Islet precursor cell (in vitro differentiated cells): ENCODE results near the gene SLC35F1.

Experiments
- DNase-seq: peaks from one replicate; pipeline ENCODE4 v3.0.0-alpha.2; 2018

Gene SLC35F1

GRCh38 chr6:118319894-118320649, 413.0 kb downstream of the SLC35F1 start:
- DNase-seq = no peak

- no peak for DNase-seq
These were observed 413.6 kb downstream of the SLC35F1 start for GRCh38 chr6:118320652-118321051.

GRCh38 chr6:118324116-118324515, 417.1 kb downstream of the SLC35F1 start:
- DNase-seq = peak; percentile 74

GRCh38 chr6:118325220-118325860, 418.3 kb downstream of the SLC35F1 start:
- peak; percentile 74 for DNase-seq

GRCh38 chr6:118326712-118327111, 419.6 kb downstream of the SLC35F1 start:
- DNase-seq = no peak

- DNase-seq = no peak
These were observed 420.2 kb downstream of the SLC35F1 start for GRCh38 chr6:118327237-118327636.

- no peak for DNase-seq
These were observed 426.7 kb downstream of the SLC35F1 start for GRCh38 chr6:118333772-118334171.

- DNase-seq = no peak
These were observed 427.6 kb downstream of the SLC35F1 start for GRCh38 chr6:118334634-118335033.

GRCh38 chr6:118335325-118335816, 428.3 kb downstream of the SLC35F1 start:
- no peak for DNase-seq

- no peak for DNase-seq
These were observed 437.1 kb downstream of the SLC35F1 start for GRCh38 chr6:118344014-118344670.

- DNase-seq = no peak
These were observed 443.9 kb downstream of the SLC35F1 start for GRCh38 chr6:118350881-118351430.

GRCh38 chr6:118353564-118353963, 446.5 kb downstream of the SLC35F1 start:
- no peak for DNase-seq

GRCh38 chr6:118354641-118355040, 447.6 kb downstream of the SLC35F1 start:
- no peak for DNase-seq

GRCh38 chr6:118356054-118356453, 449.0 kb downstream of the SLC35F1 start:
- DNase-seq = no peak

GRCh38 chr6:118356686-118357085, 449.6 kb downstream of the SLC35F1 start:
- no peak for DNase-seq
